HG03097 (cell line): ENCODE data around the gene NOP10.

Experiments
- ATAC-seq: cut with Tn5 transposase; IDR thresholded peaks from one replicate; pipeline ENCODE4 v1.9.1; 2021; ENCODE audit not compliant: unreplicated experiment, low FRiP score

The NOP10 gene

DNA sequence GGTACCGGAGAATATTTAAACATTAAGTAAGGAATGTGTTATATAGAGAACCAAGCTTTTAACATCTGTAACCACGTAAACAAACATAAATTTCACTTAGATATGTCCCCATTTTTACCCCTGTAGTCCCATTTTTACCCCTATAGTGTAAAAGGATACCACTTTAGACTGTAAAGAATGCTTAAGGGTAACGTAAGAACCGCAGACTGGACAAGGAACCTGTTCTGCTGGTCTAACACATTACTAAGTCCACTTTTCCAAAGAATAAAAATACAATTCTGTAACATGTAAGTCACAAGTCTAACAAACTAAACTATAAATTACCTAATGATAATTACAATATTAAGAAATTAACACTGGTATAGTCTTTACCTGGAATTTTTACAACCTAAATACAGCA is 8.3 kb downstream of the NOP10 start:
- ATAC-seq: no peak

DNA sequence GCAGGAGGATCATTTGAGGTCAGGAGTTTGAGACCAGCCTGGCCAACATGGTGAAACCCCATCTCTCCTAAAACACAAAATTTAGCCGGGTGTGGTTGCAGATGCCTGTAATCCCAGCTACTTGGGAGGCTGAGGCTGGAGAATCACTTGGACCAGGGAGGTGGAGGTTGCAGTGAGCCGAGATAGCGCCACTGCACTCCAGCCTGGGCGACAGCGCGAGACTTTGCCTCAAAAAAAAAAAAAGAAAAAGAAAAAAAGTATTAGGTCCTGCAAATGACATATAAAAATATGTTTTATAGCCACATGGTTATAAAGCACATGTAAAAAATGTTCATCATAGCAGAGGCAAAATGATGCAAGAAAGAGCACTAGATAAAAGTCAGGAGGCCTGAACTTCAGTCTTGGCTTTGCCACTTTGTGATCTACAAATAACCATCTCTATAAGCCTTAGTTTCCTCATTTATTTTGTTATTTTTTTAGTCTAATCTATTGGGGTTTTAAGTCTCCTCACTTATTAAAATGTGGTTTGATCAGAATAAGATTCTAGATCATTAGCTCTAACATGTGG is 10.3 kb downstream of the NOP10 start:
- no peak for ATAC-seq

DNA sequence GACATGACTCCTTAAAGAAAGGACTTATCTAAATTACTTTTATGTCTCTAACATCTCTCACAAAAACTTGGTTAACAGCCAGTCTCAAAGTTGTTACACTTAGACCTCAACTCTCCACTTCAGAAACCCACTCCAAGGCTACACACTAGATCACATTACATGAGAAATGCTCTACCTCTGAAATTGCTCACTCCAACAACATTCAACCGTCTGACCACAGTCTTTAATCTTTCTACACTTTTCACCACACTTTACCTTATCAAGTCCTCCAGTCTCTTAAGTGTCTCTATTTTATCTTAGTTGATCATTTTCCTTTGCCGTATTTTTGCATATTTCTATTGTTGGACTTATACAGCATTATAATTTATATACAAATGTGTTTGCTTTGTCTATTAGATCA is 11.1 kb downstream of the NOP10 start:
- no peak for ATAC-seq

DNA sequence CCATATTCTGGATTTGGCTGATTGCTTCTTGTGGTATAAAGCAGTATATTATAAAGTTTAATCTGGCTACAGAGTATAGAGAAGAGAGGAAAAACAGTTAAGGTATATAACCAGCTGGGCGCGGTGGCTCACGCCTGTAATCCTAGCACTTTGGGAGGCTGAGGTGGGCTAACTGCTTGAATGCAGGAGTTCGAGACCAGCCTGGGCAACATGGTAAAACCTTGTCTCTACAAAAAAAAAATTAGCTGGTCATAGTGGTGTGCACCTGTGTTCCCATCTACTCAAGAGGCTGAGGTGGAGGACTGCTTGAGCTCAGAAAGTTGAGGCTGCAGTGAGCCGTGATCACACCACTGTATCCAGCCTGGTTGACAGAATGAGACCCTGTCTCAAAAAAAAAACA is 12.7 kb downstream of the NOP10 start:
- ATAC-seq: no peak

DNA sequence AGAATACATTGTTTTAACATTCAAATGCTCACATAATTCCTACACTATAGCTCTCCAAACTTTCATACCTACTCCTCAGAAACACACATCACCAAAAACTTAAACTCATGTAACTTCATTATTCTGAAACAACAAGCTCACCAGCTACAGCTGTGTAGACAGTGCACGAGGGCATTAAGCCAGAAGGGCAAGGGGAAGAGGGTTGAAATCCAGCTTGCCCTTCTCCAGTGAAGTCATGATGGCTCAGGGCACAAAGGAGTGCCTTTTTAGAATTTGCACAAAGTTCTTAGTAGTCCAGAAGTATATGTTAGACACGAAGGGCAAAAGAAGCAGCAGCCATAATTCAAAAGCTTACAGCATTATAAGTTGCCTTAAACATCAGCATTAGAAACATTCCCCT is 13.9 kb downstream of the NOP10 start:
- ATAC-seq: no peak

DNA sequence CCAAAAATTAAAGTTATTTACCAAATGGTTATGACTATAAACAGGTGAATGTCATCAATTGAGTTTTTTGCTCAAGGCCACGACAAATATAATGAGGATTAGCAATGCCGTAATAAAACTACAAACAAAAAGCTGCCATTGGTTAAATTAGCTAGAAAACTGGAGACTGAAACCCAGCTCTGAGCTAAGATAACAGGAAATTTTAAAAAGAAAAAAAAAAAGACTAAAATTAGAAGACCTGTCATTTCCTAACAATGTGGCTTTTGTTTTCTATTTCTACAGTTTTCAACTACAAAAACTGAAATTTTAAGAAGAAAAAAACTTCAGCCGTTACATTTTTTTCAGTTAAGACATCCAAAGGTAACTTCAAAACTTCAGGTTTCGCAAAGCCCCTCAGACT is 15.0 kb downstream of the NOP10 start:
- ATAC-seq: no peak

DNA sequence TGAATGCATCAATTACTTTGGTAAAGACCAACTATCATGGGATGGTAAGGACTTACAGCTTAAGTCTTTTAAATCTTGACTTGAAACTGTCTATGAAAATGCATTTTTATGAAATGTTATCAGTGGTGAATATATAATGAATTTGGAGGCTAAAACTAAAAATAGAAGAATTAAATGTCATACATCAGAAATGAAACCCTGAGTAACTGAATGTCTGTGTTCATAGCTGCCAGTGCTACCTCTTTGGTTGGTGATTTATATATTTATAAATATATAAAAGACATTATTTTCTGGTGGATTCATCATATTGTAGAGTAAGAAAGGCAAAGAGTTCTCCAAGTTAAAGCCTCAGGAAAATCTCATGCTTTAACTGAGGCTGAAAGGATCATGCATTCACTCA is 17.6 kb downstream of the NOP10 start:
- ATAC-seq: no peak

DNA sequence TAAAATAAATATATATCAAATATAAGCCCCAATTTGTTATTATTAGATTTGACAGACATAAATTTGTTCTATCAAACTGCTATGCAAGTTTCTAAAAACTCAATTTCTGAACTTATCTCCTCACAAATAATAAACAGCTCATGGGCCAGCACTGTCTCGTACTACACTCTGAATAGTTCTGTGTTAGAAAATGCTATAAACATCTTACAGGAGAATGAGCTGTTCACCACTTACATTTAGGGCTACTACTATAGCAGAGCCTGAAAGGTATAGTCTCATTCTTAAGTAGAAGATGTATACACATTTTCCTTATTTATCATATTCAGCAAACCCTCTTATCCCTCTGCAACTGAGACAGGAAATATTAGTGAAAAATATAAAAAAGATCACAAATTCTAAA is 18.0 kb downstream of the NOP10 start:
- ATAC-seq: no peak

DNA sequence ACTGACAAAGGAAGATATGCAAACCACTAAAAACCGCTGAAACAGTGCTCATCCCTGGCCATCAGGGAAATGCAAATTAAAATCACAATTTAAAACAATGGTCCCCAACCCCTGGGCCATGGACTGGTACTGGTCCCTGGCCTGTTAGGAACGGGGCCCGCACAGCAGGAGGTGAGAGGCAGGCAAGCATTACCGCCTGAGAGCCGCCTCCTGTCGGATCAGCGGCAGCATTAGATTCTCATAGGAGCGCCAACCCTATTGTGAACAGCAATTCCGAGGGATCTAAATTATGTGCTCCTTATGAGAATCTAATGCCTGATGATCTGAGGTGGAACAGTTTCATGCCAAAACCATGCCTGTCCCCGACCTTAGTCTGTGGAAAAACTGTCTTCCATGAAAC is 19.7 kb downstream of the NOP10 start:
- ATAC-seq: no peak

DNA sequence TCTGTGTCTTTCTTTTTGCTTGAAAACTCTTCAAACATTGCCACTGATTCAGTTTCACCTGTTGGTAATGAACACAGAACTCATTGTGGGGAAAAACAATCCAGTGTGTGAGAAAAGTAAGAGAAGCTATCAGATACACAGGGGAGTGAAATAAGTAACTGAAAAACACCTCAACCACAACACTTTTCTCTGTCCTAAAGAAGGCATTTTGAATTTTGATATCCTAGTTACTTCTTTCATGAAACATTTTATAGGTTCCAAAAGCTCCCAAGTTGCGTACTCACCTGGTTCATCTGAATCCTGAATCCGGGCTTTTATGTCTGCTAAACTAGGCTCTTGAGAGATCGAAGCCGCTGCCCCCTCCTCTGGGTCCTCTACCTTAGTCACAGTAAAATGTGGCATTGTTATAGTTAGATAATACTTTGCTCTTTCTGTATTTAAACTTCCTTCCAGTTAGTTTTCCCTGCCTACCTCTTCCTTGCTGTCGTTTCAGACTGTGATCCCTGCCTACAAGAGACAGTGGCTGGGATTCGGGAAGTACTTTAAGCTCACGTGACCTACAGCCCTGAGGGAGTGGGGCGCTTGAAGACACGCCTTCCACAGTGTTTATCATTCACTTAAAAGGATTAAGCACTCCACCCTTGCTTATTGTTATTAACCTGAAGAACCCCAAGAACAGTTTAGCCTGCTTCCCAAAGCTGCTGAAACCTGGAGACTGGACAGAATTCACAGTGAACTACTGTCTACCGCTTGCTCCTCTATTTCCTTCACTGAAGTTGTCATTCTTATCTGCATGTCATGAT is 24.5 kb downstream of the NOP10 start:
- ATAC-seq: no peak

DNA sequence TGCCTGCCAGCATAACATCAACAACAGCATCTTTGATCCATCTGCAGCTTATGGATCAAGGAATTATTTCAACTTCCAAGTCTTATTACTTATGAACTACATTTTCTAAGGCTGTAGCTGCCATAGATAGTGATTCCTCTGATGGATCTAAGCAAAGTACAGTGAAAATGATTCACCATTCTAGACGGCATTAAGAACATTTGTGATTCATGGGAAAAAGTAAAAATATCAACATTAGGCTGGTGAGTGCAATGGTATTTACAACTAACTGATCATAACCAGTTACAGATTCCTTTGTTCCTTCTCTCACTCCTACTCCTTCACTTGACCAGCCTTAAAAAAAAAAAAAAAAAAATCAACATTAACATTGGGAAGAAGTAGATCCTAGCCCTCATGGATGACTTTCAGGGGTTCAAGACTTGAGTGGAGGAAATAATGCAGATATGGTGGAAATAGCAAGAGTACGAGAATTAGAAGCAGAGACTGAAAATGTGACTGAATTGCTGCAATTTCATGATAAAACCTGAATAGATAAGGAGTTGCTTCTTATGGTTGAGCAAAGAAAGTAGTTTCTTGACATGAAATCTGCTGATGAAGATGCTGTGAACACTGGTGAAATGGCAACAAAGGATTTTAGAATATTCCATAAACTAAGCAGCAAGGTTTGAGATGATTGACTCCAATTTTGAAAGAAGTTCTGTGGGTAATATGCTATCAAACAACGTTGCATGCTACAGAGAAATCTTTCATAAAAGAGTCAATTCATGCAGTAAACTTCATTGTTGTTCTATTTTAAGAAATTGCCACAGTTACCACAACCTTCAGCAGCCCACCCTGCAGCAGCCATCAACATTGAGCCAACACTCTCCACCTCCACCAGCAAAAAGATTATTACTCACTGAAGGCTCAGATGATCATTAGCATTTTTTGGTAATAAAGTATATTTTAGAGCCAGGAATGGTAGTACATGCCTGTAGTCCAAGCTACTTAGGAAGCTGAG is 28.1 kb downstream of the NOP10 start:
- ATAC-seq: no peak

DNA sequence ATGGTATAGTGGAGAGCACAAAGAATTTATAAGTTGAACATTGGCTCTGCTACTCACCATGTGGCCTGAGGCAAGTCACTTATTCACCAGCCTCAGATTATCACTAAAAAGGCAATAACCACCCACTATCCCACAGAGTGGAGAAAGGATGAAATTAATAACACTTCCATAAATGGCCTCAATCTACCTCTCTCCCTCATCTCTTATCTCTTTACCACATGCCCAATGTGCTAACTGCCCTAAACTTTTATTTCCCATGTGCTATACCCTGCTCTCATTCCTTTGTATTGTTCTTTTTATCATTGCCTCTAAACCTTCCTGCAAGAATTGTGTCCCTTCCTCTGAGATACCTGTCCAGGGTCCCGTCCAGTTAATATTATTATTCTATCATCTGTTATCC is 31.4 kb downstream of the NOP10 start:
- ATAC-seq: no peak

DNA sequence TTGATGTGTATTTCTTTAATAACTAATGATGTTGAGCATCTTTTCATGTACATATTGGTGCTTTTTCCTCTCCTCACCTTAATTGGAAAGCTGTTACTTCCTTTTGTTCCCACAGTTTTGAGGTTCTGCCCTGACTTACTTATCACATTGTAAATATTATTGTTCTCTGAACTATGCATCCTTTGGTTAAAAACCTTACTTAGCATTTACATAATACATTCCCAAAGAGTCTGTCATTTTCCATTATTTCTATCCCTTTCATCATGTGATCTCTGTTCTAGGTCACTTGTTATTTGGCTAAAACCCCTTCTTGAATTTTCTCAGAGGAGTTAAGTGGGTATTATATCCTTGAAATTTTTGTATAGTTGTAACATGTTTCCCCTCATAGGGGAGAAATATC is 38.3 kb downstream of the NOP10 start:
- ATAC-seq: no peak

DNA sequence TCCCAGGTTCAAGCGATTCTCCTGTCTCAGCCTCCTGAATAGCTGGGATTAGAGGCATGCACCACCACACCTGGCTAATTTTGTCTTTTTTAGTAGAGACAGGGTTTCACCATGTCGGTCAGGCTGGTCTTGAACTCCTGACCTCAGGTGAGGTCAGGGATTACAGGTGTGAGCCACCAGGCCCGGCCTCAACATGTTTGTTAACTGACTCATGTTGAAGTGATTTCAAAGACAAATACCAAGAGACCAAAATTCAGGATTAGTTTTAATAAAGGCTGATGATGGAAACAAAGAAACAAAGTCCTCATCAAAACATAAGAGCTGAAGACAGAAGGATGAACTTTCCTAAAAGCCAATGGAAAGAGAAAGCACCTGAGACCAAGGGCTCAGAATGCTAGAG is 41.9 kb downstream of the NOP10 start:
- ATAC-seq: no peak

DNA sequence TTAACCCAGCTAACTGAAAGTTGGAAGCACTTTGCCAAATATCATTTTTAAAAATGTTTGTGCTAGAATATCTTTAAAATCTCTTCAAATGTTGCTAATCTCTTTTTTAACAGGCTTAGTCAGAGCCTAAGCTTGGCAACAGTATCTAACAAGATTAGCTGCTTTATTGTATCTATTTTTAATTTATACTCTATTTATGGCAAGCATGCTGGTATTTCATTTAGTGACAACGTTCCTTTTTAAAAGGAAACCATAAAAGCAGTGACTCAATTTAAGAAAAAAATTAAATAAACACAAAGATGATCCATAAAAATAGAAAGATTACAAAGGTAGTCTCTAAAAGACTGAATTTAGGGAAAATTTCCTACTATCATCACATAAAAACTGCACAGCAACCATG is 45.9 kb downstream of the NOP10 start:
- ATAC-seq: no peak

DNA sequence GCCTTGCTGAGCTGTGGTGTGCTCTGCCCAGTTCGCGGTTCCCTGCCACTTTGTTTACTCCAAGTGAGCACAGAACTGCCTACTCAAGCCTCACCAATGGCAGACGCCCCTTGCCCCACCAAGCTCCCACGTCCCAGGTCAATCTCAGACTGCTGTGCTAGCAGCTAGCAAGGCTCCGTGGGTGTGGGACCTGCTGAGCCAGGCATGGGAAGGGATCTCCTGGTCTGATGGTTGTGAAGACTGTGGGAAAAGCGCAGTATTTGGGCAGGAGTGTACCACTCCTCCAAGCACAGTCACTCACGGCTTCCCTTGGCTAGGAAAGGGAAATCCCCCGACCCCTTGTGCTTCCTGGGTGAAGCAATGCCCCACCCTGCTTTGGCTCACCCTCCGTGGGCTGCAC is 50.3 kb downstream of the NOP10 start:
- no peak for ATAC-seq
